ENCODE results near the gene INTS2.
"Not testable (repeated sequence)": the region's sequence is repeated elsewhere in the genome, so short reads cannot be mapped to it uniquely, and the experiment has no call there.

The INTS2 gene

DNA sequence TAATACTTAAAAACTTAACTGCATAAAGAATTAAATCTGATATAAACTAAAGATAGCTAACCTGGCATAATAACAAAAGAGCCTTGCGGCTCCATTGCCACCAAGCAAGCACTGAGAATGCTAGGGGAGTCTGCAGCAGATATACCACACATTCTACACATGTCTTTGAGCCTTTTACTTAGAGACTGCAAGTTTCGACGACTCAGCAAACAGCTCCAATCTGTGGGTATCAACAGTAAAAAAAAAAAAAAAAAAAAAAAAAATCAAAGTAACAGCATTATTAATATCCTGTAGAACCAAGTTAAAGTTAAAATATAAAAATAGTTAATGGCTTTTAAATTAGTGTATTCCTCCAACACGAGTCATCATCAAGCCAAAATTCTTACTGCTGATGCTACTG lies 27.8 kb upstream of the INTS2 start:
- no peak overlapping the region for H3K27ac ChIP-seq
- TF ChIP-seq, protein P1, sequence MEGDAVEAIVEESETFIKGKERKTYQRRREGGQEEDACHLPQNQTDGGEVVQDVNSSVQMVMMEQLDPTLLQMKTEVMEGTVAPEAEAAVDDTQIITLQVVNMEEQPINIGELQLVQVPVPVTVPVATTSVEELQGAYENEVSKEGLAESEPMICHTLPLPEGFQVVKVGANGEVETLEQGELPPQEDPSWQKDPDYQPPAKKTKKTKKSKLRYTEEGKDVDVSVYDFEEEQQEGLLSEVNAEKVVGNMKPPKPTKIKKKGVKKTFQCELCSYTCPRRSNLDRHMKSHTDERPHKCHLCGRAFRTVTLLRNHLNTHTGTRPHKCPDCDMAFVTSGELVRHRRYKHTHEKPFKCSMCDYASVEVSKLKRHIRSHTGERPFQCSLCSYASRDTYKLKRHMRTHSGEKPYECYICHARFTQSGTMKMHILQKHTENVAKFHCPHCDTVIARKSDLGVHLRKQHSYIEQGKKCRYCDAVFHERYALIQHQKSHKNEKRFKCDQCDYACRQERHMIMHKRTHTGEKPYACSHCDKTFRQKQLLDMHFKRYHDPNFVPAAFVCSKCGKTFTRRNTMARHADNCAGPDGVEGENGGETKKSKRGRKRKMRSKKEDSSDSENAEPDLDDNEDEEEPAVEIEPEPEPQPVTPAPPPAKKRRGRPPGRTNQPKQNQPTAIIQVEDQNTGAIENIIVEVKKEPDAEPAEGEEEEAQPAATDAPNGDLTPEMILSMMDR (conservative IDR thresholded peaks at IDR 0.05) = no peak

DNA sequence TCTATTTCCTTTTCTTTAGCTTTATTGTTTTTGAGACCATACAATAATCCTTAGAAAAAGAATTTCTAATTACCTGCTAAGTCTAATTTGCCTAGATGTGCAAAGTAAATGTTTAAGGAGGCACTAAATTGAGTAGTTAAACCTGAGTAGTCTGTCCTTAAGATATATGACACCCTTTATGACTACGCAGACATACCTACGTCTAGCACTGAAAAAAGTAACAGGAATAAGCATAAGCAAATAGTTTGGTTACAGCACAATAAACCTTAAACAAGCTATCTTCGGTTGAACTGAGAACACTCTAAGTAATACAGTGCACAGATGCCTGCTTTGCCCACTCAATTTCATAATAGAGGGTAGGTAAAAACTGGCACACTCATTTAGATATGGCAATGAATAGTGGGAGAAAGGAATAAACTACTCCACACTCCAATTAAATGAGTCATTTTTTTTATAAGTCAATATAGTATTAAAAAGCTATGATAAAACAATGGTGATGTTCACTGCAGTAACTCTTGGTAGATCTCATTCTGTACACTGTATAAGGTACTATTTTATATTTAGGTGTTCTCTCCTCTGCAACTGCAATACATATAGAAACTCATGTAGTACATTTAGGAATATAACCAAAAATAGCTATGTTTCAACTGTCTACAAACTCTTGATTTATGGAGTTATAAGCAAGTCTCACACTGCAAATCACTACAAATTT lies 19.7 kb upstream of the INTS2 start:
- H3K27ac ChIP-seq = peak overlapping the region; percentile 31
- TF ChIP-seq, protein P1 (conservative IDR thresholded peaks at IDR 0.05) = no peak

DNA sequence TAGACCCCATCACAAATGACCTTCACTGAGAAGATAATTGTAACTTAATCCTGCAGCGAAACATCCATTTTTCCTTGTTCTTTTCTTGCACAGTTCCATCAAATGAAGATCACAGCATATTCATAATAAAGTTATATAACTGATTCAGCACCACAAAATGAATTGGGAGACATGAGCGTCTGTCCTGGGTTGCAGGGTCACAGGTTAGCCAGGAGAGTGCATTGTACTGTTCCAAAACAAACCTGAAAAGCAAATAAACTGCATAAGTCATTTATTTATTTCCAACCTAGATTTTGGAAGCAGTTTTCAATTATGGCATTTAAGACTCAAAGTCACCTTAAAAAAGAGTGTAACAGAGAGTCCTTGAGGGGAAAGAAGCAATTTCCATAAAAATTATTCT lies 18.6 kb upstream of the INTS2 start:
- TF ChIP-seq, protein P1 (conservative IDR thresholded peaks at IDR 0.05) = 0 out of 2 replicates have a peak, but pooled peaks have one; percentile 11
- H3K27ac ChIP-seq = peak overlapping the region; percentile 31; the same call in 1 of the 2 replicates

DNA sequence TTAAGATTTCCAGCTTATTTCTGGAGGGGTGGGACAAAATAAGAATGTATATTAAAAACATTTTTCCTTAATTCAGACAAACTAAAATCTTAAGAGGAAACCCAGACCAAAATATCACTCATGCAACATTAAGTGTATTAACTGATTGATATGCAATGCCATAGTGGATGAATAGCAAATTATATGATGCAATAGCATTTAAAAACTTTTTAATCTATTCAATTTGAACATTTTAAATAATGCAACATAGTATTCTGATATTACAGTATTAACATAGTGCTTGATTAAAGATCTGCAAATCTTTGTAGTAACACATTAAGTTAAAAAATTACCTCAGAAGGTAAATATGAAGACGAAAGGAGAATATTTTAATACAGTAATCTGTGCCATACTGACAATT lies 15.3 kb upstream of the INTS2 start:
- TF ChIP-seq, protein P1 (conservative IDR thresholded peaks at IDR 0.05) = no peak
- H3K27ac ChIP-seq = no peak overlapping the region

DNA sequence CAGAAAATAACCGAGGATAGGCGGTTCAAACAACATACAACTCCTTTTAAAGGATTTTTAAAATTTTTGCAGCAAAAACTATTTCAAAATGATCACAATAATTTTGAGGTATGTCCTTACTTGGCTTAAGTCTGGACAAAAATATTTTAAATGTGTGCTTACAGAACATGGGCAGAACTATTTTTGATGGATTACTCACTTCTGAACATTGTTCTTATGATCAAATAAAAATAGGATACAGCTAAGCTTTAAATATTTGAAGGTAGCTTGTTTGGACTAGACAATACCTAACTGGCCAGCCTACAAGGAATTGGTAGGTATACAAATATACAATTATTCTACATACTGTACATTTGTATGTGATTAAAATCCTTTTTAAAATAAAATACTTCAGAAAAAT lies 14.3 kb upstream of the INTS2 start:
- TF ChIP-seq, protein P1 (conservative IDR thresholded peaks at IDR 0.05) = no peak
- H3K27ac ChIP-seq = no peak overlapping the region

DNA sequence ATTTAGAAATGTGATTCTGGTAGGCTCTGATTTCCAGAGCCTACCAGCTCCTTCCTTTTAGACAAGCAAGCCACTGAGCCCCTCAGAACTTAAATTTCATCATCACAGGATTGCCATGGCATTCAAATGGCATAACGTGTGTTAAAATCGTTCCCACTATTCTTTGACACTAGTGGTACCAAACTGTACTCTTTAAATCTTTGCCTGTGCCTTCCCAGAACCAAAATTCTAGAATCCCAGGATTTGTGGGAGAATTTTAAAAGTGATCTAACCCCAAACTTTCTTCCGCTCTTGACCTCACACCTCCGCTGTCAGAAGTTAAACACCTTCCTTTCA lies 287 bp upstream of the INTS2 start:
- TF ChIP-seq, protein P1 (conservative IDR thresholded peaks at IDR 0.05) = no peak
- H3K27ac ChIP-seq = peak overlapping the region; percentile 89

DNA sequence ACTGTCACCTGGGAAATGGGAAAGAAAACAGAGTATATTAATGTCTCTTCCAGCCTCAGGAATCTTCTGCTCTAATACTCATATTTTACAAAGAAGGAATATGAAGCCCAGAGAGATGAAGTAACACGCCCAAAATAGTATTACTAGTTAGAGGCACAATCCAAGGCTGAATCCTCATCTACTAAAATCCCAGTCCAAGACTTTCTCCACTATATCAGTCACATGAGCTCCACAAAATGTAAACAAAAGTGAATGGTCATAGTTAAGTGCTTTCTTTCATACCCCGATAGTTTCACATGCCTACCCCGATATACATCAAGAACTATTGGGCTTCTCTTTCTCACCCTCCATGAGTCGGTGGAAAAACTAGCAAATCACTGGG lies 965 bp downstream of the INTS2 start:
- TF ChIP-seq, protein P1 (conservative IDR thresholded peaks at IDR 0.05) = no peak
- peak overlapping the region; percentile 89 for H3K27ac ChIP-seq

DNA sequence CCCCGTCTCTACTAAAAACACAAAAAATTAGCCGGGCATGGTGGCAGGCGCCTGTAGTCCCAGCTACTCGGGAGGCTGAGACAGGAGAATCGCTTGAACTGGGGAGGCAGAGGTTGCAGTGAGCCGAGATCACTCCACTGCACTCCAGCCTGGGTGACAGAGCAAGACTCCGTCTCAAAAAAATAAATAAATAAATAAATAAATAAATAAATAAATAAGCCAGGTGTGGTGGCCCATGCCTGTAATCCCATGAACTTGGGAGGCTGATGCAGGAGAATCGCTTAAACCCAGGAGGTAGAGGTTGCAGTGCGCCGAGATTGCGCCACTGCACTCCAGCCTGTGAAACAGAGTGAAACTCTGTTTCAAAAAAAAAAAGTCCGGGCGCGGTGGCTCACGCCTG lies 12.6 kb downstream of the INTS2 start:
- H3K27ac ChIP-seq = not testable (repeated sequence)
